ENCODE results near the gene B3GALT6. TPM values are rescaled to one million over a fixed set of nuclear protein-coding genes. Genes with fewer than 3 reads are reported as not detected.

The B3GALT6 gene
- total RNA-seq (2022) = 23.4 and 25.9 TPM in 2 replicates
- Bru-seq, nascent RNA = percentile 71 among the genes with signal in this experiment
- percentile 91 among the genes with signal in this experiment for BruChase-seq, experiment 1, labeled RNA remaining after a 6-hour chase
- BruChase-seq, experiment 2, labeled RNA remaining after a 2-hour chase = percentile 93 among the genes with signal in this experiment
- long read RNA-seq, transcript B3GALT6-202 (1 exons, 2,816 nt) = minor isoform, 25 of 66 reads
- long read RNA-seq, transcript B3GALT6-201 (1 exons, 2,783 nt) = major isoform, 41 of 66 reads
- long read RNA-seq, partial matches to known transcripts = 0 of 66 reads
- long read RNA-seq, other reads (novel, unspliced or antisense) = 0 of 66 reads

GRCh38 chr1:1232208-1232795, at the start of gene B3GALT6:
Gene B3GALT6 (plus strand): TSS chr1:1232237. CDS start chr1:1232279, 42 bp downstream.
- peak within 1 kb of the TSS; percentile 85 for H3K27ac Mint-ChIP-seq (ENCODE audit: unreplicated experiment)
- TF ChIP-seq CTCF (IDR thresholded peaks at IDR 0.05; ENCODE audit: unreplicated experiment) = no peak
- intact Hi-C loops (cut with micrococcal nuclease; ENCODE audit: unreplicated experiment) = loop anchor here (10.0 kb wide), 1 partner anchor 68 kb away; no protein-coding TSS in a partner anchor

GRCh38 chr1:1182491-1183220, 49.4 kb upstream of the B3GALT6 start:
- Mint-ChIP-seq H3K9me3 (ENCODE audit: low read depth, unreplicated experiment) (no peaks in the 10 kb centered on the region), H3K4me1 (ENCODE audit: low read depth, unreplicated experiment) (no peaks in the 10 kb centered on the region), H3K27me3 (ENCODE audit: unreplicated experiment) (no peaks in the 10 kb centered on the region), H3K36me3 (ENCODE audit: insufficient read depth, unreplicated experiment) (peaks cover 16% of the 10 kb centered on the region), H3K27ac (ENCODE audit: unreplicated experiment) (no peak overlapping the region), H3K4me3 (ENCODE audit: low read depth, unreplicated experiment) (no peak overlapping the region)
- no TSS peak for BruUV-seq (replicated peaks)
- intact Hi-C loops (cut with micrococcal nuclease; ENCODE audit: unreplicated experiment) = no loop called here
- CTCF ChIA-PET = no interaction called here
- TF ChIP-seq CTCF (IDR thresholded peaks at IDR 0.05; ENCODE audit: unreplicated experiment) = no peak
- no peak for DNase-seq

More at GRCh38 chr1:1232208-1232795, at the start of gene B3GALT6:
- no TSS peak for BruUV-seq (replicated peaks)
- peak within 1 kb of the TSS; percentile 79 for H3K4me3 Mint-ChIP-seq (ENCODE audit: low read depth, unreplicated experiment)
- no peak for DNase-seq
- H3K36me3 Mint-ChIP-seq (ENCODE audit: insufficient read depth, unreplicated experiment) = peaks cover 48% of the 10 kb centered on the region
- peaks cover 16% of the 10 kb centered on the region for H3K4me1 Mint-ChIP-seq (ENCODE audit: low read depth, unreplicated experiment)
- no peaks in the 10 kb centered on the region for H3K27me3 Mint-ChIP-seq (ENCODE audit: unreplicated experiment)
- H3K9me3 Mint-ChIP-seq (ENCODE audit: low read depth, unreplicated experiment) = no peaks in the 10 kb centered on the region
- CTCF ChIA-PET = no interaction called here

GRCh38 chr1:1183221-1183747, 48.8 kb upstream of the B3GALT6 start:
- CTCF ChIA-PET = no interaction called here
- no peaks in the 10 kb centered on the region for H3K9me3 Mint-ChIP-seq (ENCODE audit: low read depth, unreplicated experiment)
- no peak for DNase-seq
- intact Hi-C loops (cut with micrococcal nuclease; ENCODE audit: unreplicated experiment) = no loop called here
- H3K36me3 Mint-ChIP-seq (ENCODE audit: insufficient read depth, unreplicated experiment) = peaks cover 16% of the 10 kb centered on the region
- H3K4me3 Mint-ChIP-seq (ENCODE audit: low read depth, unreplicated experiment) = no peak overlapping the region
- no peak overlapping the region for H3K27ac Mint-ChIP-seq (ENCODE audit: unreplicated experiment)
- no peak for TF ChIP-seq CTCF (IDR thresholded peaks at IDR 0.05; ENCODE audit: unreplicated experiment)
- no TSS peak for BruUV-seq (replicated peaks)
- H3K27me3 Mint-ChIP-seq (ENCODE audit: unreplicated experiment) = no peaks in the 10 kb centered on the region
- H3K4me1 Mint-ChIP-seq (ENCODE audit: low read depth, unreplicated experiment) = no peaks in the 10 kb centered on the region

GRCh38 chr1:1183833-1184775, 47.9 kb upstream of the B3GALT6 start:
- no TSS peak for BruUV-seq (replicated peaks)
- no peaks in the 10 kb centered on the region for H3K4me1 Mint-ChIP-seq (ENCODE audit: low read depth, unreplicated experiment)
- no peaks in the 10 kb centered on the region for H3K9me3 Mint-ChIP-seq (ENCODE audit: low read depth, unreplicated experiment)
- DNase-seq = no peak
- no peak overlapping the region for H3K27ac Mint-ChIP-seq (ENCODE audit: unreplicated experiment)
- TF ChIP-seq CTCF (IDR thresholded peaks at IDR 0.05; ENCODE audit: unreplicated experiment) = no peak
- H3K36me3 Mint-ChIP-seq (ENCODE audit: insufficient read depth, unreplicated experiment) = peaks cover 16% of the 10 kb centered on the region
- intact Hi-C loops (cut with micrococcal nuclease; ENCODE audit: unreplicated experiment) = no loop called here
- H3K27me3 Mint-ChIP-seq (ENCODE audit: unreplicated experiment) = no peaks in the 10 kb centered on the region
- CTCF ChIA-PET = no interaction called here
- no peak overlapping the region for H3K4me3 Mint-ChIP-seq (ENCODE audit: low read depth, unreplicated experiment)
